Hematopoietic multipotent progenitor cell treated with erythropoietin and hydrocortisone succinate and interleukin-3 and kit ligand, for 15 days (in vitro differentiated cells): ENCODE data around the gene ARHGEF19.
"Not testable (repeated sequence)": the region's sequence is repeated elsewhere in the genome, so short reads cannot be mapped to it uniquely, and the experiment has no call there.

Experiments
- DNase-seq: peaks from one replicate; pipeline ENCODE4 v3.0.0-alpha.2; 2015; ENCODE audit warnings: low spot score

Gene ARHGEF19

GRCh38 chr1:16219968-16220500 lies 7.6 kb upstream of the ARHGEF19 start:
- no peak for DNase-seq

- DNase-seq = no peak
Observed at GRCh38 chr1:16218674-16219071, 6.2 kb upstream of the ARHGEF19 start.

- DNase-seq = no peak
Observed at GRCh38 chr1:16218014-16218673, 5.7 kb upstream of the ARHGEF19 start.

GRCh38 chr1:16217061-16217785 lies 4.8 kb upstream of the ARHGEF19 start:
- DNase-seq = peak; percentile 97

- DNase-seq = peak; percentile 90
Observed at GRCh38 chr1:16215882-16216753, 3.7 kb upstream of the ARHGEF19 start.

GRCh38 chr1:16215240-16215639 lies 2.8 kb upstream of the ARHGEF19 start:
- DNase-seq = not testable (repeated sequence)

GRCh38 chr1:16213544-16213943 lies 1.1 kb upstream of the ARHGEF19 start:
- DNase-seq = not testable (repeated sequence)

- DNase-seq = no peak
Observed at GRCh38 chr1:16213013-16213412, 561 bp upstream of the ARHGEF19 start.

GRCh38 chr1:16211824-16212223 lies 628 bp downstream of the ARHGEF19 start:
- DNase-seq = no peak

GRCh38 chr1:16210581-16210980 lies 1.9 kb downstream of the ARHGEF19 start:
- DNase-seq = no peak

- DNase-seq = no peak
Observed at GRCh38 chr1:16209847-16210407, 2.5 kb downstream of the ARHGEF19 start.

GRCh38 chr1:16209132-16209846 lies 3.2 kb downstream of the ARHGEF19 start:
- DNase-seq = no peak

- DNase-seq = peak; percentile 56
Observed at GRCh38 chr1:16208270-16208987, 4.0 kb downstream of the ARHGEF19 start.

GRCh38 chr1:16207318-16208269 lies 4.9 kb downstream of the ARHGEF19 start:
- no peak for DNase-seq

GRCh38 chr1:16206547-16207317 lies 5.7 kb downstream of the ARHGEF19 start:
- DNase-seq = peak; percentile 94

- DNase-seq = no peak
Observed at GRCh38 chr1:16205891-16206546, 6.4 kb downstream of the ARHGEF19 start.

GRCh38 chr1:16205334-16205671 lies 7.1 kb downstream of the ARHGEF19 start:
- DNase-seq = no peak

GRCh38 chr1:16204634-16205333 lies 7.7 kb downstream of the ARHGEF19 start:
- peak; percentile 46 for DNase-seq
